WTC11 (cell line): Measurements from ENCODE around the gene RBM19.

Experiments used
- IRF2 ChIP-seq: sonication (generic); formaldehyde crosslinking; IDR thresholded peaks from 2 replicates; pipeline ENCODE4 v1.8.0; 2022; ENCODE audit warnings: low read depth, missing genetic modification reagents, borderline replicate concordance
- ZNF423 ChIP-seq: fragments of 250-450 bp; sonication (Bioruptor Pico); IDR thresholded peaks from 2 replicates; pipeline ENCODE4 v2.1.2; 2022; ENCODE audit warnings: mild to moderate bottlenecking, moderate library complexity
- TF ChIP-seq, protein P1 (sequence below): sonication (generic); formaldehyde crosslinking; IDR thresholded peaks from 2 replicates; pipeline ENCODE4 v1.8.1; 2023; ENCODE audit warnings: mild to moderate bottlenecking, moderate library complexity, missing genetic modification reagents
- TF ChIP-seq, protein P2 (sequence below): fragments of 200-600 bp; IDR thresholded peaks from 2 replicates; pipeline ENCODE4 v1.8.0; 2022; ENCODE audit warnings: antibody characterized with exemption
- TF ChIP-seq, protein P3 (sequence below): sonication (generic); formaldehyde crosslinking; IDR thresholded peaks from 2 replicates; pipeline ENCODE4 v1.8.1; 2023; ENCODE audit warnings: mild to moderate bottlenecking, missing genetic modification reagents, moderate library complexity
- TF ChIP-seq, protein P4 (sequence below): sonication (generic); formaldehyde crosslinking; IDR thresholded peaks from 2 replicates; pipeline ENCODE4 v1.8.1; 2023; ENCODE audit warnings: mild to moderate bottlenecking, missing genetic modification reagents

DNA sequence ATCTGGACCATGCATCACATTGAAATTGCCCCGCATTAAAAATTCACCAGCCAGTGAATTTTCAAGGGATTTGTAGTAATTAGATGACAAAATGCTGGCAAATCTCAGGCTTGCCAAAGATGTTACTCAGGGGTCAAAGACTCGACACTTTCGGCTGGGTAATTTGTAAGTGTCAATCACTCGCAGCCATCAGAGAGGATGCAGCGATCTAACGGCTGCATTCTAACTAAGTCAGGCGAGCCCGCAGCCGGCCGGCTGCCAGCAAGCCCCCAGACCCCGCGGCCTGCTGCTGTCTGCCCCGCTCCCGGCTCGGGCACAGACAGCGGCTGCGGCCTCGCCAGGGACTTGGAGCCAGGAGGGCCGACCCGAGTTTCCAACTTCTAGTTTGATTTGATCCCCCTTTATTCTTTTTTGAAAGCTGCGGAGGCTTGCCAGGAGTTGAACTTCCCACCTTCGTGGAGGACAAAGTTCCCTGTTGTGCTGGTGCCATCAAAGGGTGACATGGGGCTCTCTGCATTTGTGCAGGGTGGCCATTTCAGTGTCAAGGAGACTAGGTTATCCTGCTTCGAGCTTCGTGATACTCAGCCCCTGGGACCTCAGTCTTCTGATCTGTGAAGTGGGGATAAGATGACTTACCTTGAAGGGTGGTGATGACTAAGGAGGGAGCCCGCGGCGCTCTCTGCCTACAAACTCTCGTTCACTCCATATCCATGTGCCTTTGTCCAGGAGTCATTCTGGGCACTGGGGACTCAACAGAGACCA, 169.9 kb downstream of the RBM19 start:
- TF ChIP-seq, protein P1, sequence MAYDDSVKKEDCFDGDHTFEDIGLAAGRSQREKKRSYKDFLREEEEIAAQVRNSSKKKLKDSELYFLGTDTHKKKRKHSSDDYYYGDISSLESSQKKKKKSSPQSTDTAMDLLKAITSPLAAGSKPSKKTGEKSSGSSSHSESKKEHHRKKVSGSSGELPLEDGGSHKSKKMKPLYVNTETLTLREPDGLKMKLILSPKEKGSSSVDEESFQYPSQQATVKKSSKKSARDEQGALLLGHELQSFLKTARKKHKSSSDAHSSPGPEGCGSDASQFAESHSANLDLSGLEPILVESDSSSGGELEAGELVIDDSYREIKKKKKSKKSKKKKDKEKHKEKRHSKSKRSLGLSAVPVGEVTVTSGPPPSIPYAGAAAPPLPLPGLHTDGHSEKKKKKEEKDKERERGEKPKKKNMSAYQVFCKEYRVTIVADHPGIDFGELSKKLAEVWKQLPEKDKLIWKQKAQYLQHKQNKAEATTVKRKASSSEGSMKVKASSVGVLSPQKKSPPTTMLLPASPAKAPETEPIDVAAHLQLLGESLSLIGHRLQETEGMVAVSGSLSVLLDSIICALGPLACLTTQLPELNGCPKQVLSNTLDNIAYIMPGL, result no peak
- TF ChIP-seq, protein P2, sequence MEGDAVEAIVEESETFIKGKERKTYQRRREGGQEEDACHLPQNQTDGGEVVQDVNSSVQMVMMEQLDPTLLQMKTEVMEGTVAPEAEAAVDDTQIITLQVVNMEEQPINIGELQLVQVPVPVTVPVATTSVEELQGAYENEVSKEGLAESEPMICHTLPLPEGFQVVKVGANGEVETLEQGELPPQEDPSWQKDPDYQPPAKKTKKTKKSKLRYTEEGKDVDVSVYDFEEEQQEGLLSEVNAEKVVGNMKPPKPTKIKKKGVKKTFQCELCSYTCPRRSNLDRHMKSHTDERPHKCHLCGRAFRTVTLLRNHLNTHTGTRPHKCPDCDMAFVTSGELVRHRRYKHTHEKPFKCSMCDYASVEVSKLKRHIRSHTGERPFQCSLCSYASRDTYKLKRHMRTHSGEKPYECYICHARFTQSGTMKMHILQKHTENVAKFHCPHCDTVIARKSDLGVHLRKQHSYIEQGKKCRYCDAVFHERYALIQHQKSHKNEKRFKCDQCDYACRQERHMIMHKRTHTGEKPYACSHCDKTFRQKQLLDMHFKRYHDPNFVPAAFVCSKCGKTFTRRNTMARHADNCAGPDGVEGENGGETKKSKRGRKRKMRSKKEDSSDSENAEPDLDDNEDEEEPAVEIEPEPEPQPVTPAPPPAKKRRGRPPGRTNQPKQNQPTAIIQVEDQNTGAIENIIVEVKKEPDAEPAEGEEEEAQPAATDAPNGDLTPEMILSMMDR, result no peak
- TF ChIP-seq, protein P3, sequence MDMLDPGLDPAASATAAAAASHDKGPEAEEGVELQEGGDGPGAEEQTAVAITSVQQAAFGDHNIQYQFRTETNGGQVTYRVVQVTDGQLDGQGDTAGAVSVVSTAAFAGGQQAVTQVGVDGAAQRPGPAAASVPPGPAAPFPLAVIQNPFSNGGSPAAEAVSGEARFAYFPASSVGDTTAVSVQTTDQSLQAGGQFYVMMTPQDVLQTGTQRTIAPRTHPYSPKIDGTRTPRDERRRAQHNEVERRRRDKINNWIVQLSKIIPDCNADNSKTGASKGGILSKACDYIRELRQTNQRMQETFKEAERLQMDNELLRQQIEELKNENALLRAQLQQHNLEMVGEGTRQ (CRISPR knock-in tag), result no peak
- no peak for TF ChIP-seq IRF2 (CRISPR knock-in tag)
- no peak for TF ChIP-seq ZNF423
- TF ChIP-seq, protein P4, sequence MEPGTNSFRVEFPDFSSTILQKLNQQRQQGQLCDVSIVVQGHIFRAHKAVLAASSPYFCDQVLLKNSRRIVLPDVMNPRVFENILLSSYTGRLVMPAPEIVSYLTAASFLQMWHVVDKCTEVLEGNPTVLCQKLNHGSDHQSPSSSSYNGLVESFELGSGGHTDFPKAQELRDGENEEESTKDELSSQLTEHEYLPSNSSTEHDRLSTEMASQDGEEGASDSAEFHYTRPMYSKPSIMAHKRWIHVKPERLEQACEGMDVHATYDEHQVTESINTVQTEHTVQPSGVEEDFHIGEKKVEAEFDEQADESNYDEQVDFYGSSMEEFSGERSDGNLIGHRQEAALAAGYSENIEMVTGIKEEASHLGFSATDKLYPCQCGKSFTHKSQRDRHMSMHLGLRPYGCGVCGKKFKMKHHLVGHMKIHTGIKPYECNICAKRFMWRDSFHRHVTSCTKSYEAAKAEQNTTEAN (CRISPR knock-in tag), result no peak
